SK-N-MC (cell line): ENCODE measurements around the gene GPATCH2.

Experiments
- EZH2 ChIP-seq: fragments of 200-600 bp; sonication (generic); IDR thresholded peaks from one replicate; pipeline ENCODE4 v1.6.1; 2017; ENCODE audit warnings: antibody characterized with exemption
- FOXP2 ChIP-seq: optimal IDR thresholded peaks from 2 replicates; pipeline ENCODE3; 2011; ENCODE audit warnings: mild to moderate bottlenecking, moderate library complexity; ENCODE audit not compliant: insufficient read depth; ENCODE audit errors: extremely low read length, control extremely low read depth
- POLR2AphosphoS5 ChIP-seq: IDR thresholded peaks from 2 replicates; pipeline ENCODE4 v1.6.1; 2012; ENCODE audit warnings: mild to moderate bottlenecking, low read depth, low read length, borderline replicate concordance

DNA sequence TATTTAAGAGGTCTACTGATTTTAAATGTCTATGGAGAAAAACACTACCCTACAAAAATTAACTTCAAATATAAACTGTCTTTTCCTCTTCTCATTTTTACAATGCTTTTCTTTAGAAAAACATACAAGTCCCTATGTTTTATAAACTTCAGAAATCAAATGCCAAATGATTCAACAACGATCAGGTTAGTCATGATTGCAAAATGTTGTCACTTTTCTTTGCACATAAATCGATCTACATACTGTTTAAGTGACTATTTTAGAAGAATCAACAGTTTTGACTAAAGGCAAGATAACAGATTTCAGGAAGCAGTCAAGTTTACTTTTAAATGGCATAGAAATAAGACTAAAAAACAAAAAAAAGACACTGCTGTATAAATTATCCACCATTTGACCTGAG, 168.7 kb downstream of the GPATCH2 start:
- TF ChIP-seq POLR2AphosphoS5, result no peak
- no peak for TF ChIP-seq EZH2
- no peak for TF ChIP-seq FOXP2
